HG02759 (cell line): Measurements from ENCODE around the gene NMB.

Experiments
- ATAC-seq: cut with Tn5 transposase; IDR thresholded peaks from one replicate; pipeline ENCODE4 v1.9.1; 2021; ENCODE audit warnings: mild to moderate bottlenecking, moderate library complexity; ENCODE audit not compliant: unreplicated experiment

The NMB gene

DNA sequence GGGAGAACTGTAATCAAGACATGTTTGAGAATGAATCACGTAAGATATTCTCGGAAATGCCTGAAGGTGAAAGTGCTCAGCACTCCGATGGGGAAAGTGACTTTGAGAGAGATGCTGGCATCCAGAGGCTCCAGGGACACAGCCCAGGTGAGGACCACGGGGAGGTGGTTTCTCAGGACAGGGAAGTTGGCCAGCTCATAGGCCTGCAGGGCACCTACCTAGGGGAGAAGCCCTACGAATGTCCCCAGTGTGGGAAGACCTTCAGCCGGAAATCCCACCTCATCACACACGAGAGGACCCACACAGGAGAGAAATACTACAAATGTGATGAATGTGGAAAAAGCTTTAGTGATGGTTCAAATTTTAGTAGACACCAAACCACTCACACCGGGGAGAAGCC lies 37.4 kb downstream of the NMB start:
- ATAC-seq = no peak

DNA sequence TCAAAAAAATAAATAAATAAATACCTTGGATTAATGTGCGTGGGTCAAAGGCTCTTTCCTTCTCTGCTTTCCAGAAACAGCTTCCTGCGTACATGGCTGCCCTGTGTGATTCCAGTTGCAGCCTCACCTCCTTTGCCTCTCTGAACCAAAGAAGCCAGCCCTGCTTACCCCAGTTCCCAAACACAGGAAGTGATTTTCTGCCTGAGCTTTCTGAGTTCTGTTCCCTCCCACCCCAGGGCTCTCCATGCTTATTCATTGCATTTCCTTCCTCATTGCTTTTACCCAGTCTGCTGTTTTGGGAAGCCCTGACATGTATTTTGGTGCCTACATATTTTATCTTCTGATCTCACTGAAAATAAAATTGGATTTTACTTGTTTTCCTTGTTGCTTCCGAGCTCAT lies 41.8 kb downstream of the NMB start:
- no peak for ATAC-seq

DNA sequence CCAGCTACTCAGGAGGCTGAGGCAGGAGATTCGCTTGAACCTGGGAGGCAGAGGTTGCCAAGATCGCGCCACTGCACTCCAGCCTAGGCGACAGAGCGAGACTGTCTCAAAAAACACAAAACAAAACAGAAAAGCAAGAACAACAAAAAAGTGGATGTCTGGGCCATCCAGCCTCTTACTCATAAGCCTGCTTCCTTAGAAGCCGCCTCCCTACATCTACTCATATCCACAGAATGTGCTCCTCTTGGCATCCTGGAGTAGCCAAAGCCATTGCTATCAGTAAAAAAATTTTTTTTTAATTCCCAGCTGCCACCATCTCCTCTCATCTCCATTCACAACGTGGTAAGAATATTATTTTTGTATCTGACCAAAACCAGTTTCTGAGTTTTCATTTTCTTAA lies 46.4 kb downstream of the NMB start:
- ATAC-seq = no peak

DNA sequence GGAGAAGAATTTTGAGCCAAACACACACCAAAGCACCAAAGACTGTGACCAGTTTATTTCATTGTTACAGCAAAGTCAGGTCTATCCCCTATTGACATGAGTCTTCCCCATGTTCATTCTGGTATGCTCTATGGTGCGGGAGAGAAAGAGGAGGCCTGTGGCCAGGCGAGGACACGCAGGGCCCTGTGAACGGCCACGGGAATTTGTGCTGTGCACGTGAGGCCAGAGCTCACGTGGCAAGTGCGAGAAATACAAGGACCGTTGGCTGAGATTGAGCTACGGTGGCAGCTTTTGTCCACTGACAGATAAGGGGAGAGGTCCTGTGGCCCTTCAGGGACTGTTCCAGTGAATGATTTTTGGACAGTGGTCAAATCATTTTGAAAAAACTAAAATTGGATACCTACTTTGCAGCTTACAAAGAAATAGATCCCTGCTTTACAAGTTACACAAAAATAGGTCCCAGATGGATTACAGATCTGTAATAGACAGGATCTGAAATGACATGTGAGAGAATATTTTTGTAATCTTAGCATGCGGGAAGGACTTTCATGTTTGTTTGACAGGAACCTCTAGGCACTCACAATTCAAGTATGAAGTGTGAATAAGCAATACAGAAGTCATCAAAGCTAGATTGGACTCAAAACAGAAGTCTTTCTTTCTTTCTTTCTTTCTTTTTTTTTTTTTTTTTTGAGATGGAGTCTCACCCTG lies 48.0 kb downstream of the NMB start:
- ATAC-seq = no peak

DNA sequence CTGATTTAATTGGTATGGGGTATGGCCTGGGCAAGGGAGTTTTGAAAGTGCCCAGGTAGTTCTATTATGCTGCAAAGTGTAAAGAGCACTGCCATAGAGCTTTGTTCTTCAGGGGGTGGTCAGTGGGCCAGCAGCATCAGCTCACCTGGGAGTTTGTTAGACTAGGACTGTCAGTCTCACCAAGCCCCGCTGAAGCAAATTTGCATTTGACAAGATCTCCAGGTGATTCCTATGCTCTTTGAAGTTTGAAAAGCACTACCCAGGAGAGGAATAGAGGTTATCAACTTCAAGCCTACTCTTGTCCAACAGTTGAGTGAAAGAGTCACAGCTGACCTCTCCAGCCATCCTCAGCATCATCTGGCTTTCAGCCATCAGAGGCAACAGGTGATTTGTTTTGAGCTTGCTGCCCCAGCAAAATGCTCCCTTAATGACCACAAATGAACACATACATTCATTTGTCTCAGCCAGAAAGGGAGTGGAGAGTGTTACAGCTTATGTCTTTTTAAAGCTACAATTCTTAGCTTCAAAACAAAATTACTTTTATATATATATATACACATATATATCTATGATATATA lies 49.2 kb downstream of the NMB start:
- no peak for ATAC-seq

DNA sequence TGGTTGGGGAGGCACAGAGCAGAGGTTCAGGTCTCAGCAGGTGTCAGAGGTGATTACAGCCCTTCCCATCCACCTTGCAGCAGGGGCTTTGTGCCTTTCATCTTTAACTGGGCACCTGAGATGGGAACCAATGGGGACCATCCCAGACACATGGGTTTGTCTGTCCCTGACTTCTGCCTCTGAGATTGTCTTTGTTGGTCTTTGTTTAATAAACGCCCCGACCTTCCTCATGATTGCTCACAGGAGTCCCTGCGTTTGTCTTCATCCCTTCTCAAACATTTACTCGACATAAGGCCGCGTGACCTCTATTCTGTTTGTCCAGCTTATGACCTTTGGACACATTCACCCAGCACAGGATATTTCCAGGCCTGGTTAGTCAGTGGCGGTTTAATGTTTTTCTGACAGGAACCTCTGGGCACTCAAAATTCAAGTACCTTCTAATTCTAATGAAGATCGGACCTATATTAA lies 51.3 kb downstream of the NMB start:
- ATAC-seq = no peak

DNA sequence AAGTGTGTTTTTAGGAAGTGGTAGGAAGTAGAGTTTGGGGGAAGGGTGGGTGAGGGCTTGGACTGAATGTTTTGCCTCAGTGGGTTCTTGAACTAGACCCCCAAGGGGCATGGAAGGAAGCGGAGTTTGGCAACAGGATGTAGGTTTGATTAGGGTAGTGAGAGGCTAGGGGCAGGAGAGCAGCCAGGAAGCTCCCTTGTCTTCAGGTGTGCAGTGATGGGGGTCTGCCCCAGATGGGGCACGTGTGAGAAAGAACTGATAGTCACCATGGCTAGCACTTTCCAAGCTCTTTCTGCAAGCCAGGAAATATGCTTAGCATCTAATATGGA lies 52.5 kb downstream of the NMB start:
- no peak for ATAC-seq
